Uterus (tissue), 4 donors: ENCODE measurements around the gene SUCNR1. TPM values are rescaled to one million over a fixed set of nuclear protein-coding genes. Genes with fewer than 3 reads are reported as not detected.

ENCODE experiments used
- DNase-seq, 2 donors: peaks; one replicate each; pipeline ENCODE4 v3.0.0-alpha.2; 2019 to 2020
- H3K27ac ChIP-seq, 2 donors: fragments of 200-600 bp; sonication (generic); 1 replicate in 1 of 2; 2 replicates in 1 of 2; pipeline ENCODE4 v1.5.1; 2016 to 2018
- H3K27me3 ChIP-seq, 2 donors: fragments of 200-600 bp; sonication (generic); one replicate each; pipeline ENCODE4 v1.5.1; 2018 to 2019; ENCODE audit warnings: control low read depth in 1 of 2
- H3K36me3 ChIP-seq, 2 donors: fragments of 200-600 bp; sonication (generic); one replicate each; pipeline ENCODE4 v1.5.1; 2019; ENCODE audit warnings: control low read depth in 1 of 2
- H3K4me1 ChIP-seq, 2 donors: fragments of 200-600 bp; sonication (generic); one replicate each; pipeline ENCODE4 v1.5.1; 2018 to 2019; ENCODE audit warnings: control low read depth in 1 of 2
- H3K4me3 ChIP-seq, 2 donors: fragments of 200-600 bp; sonication (generic); 1 replicate in 1 of 2; 2 replicates in 1 of 2; pipeline ENCODE4 v1.5.1; 2018 to 2019; ENCODE audit warnings: mild to moderate bottlenecking in 1 of 2
- H3K9me3 ChIP-seq, 2 donors: fragments of 200-600 bp; sonication (generic); one replicate each; pipeline ENCODE4 v1.5.1; 2019; ENCODE audit warnings: control low read depth in 1 of 2
- CTCF ChIP-seq, 4 experiments: fragments of 200-600 bp in 2 of 4; fragments of 450-650 bp in 2 of 4; sonication (generic) in 2 of 4; IDR thresholded peaks; one replicate each; pipeline ENCODE4 v1.5.1; 2016 to 2019; ENCODE audit warnings: antibody characterized with exemption in 4 of 4, mild to moderate bottlenecking in 2 of 4, moderate library complexity in 1 of 4
- POLR2A ChIP-seq, 2 donors: fragments of 450-650 bp; IDR thresholded peaks; one replicate each; pipeline ENCODE4 v1.6.1; 2016; ENCODE audit warnings: antibody characterized with exemption in 2 of 2, mild to moderate bottlenecking in 1 of 2, moderate library complexity in 1 of 2
- intact Hi-C: fragments of 100-400 bp; cut with DNase I; formaldehyde crosslinking; loops from one replicate; pipeline ENCODE4 v1.15.1; 2023; ENCODE audit warnings: low total_unique reads
- total RNA-seq, 4 donors: library from RNA; depleted of rRNA in 3 of 4; stranded (reverse); fragments of >200 nt in 3 of 4; gene quantifications; one replicate each; pipeline versions ENCODE4 v1.1.0 to v1.2.4, GENCODE V29; 2014 to 2023
- donor health status: DM: yes; HTN: yes; CAD: no.

SUCNR1 gene
- total RNA-seq, 4 donors from 2014 or later: 0.21 to 0.59 TPM; not detected in 2

- Histone ChIP-seq H3K27ac (no peak overlapping the region), H3K4me3 (no peak overlapping the region), H3K9me3 (no peaks in the 10 kb centered on the region), H3K4me1 (no peaks in the 10 kb centered on the region), H3K27me3 (no peaks in the 10 kb centered on the region), H3K36me3 (no peaks in the 10 kb centered on the region)
- intact Hi-C loops: no loop called here
- no peak for TF ChIP-seq CTCF (IDR thresholded peaks at IDR 0.05)
- TF ChIP-seq POLR2A (IDR thresholded peaks at IDR 0.05): no peak
- DNase-seq: no peak
Measured at GRCh38 chr3:151899996-151900395, 26.6 kb downstream of the SUCNR1 start.

GRCh38 chr3:151900460-151900859 lies 27.0 kb downstream of the SUCNR1 start:
- Histone ChIP-seq H3K9me3 (no peaks in the 10 kb centered on the region), H3K4me1 (no peaks in the 10 kb centered on the region), H3K4me3 (no peak overlapping the region), H3K27me3 (no peaks in the 10 kb centered on the region), H3K27ac (peak overlapping the region in 1 of 2 donors; percentile 40), H3K36me3 (no peaks in the 10 kb centered on the region)
- no peak for DNase-seq
- intact Hi-C loops: no loop called here
- no peak for TF ChIP-seq CTCF (IDR thresholded peaks at IDR 0.05)
- no peak for TF ChIP-seq POLR2A (IDR thresholded peaks at IDR 0.05)

GRCh38 chr3:151900884-151901643 lies 27.6 kb downstream of the SUCNR1 start:
- intact Hi-C loops: no loop called here
- no peak for TF ChIP-seq POLR2A (IDR thresholded peaks at IDR 0.05)
- no peak for TF ChIP-seq CTCF (IDR thresholded peaks at IDR 0.05)
- Histone ChIP-seq H3K36me3 (no peaks in the 10 kb centered on the region), H3K9me3 (no peaks in the 10 kb centered on the region), H3K27ac (peak overlapping the region in 1 of 2 donors; percentile 40), H3K4me3 (no peak overlapping the region), H3K4me1 (no peaks in the 10 kb centered on the region), H3K27me3 (no peaks in the 10 kb centered on the region)
- DNase-seq: no peak

GRCh38 chr3:151901644-151902285 lies 28.3 kb downstream of the SUCNR1 start:
- TF ChIP-seq CTCF (IDR thresholded peaks at IDR 0.05): no peak
- no peak for TF ChIP-seq POLR2A (IDR thresholded peaks at IDR 0.05)
- intact Hi-C loops: no loop called here
- no peak overlapping the region for H3K4me3 ChIP-seq

GRCh38 chr3:151903501-151903991 lies 30.1 kb downstream of the SUCNR1 start:
- H3K9me3 ChIP-seq: no peaks in the 10 kb centered on the region
- H3K27ac ChIP-seq: peak overlapping the region in 1 of 2 donors; percentile 66
- H3K4me1 ChIP-seq: no peaks in the 10 kb centered on the region
- TF ChIP-seq POLR2A (IDR thresholded peaks at IDR 0.05): no peak
- no peak for TF ChIP-seq CTCF (IDR thresholded peaks at IDR 0.05)
- DNase-seq: no peak
- H3K36me3 ChIP-seq: no peaks in the 10 kb centered on the region
- no peak overlapping the region for H3K4me3 ChIP-seq
- intact Hi-C loops: no loop called here
- H3K27me3 ChIP-seq: no peaks in the 10 kb centered on the region

More at GRCh38 chr3:151901644-151902285, 28.3 kb downstream of the SUCNR1 start:
- no peaks in the 10 kb centered on the region for H3K9me3 ChIP-seq
- H3K27me3 ChIP-seq: no peaks in the 10 kb centered on the region
- DNase-seq: no peak
- no peaks in the 10 kb centered on the region for H3K4me1 ChIP-seq
- H3K27ac ChIP-seq: peak overlapping the region in 1 of 2 donors; percentile 40
- no peaks in the 10 kb centered on the region for H3K36me3 ChIP-seq
